IPS DF 4.7 (cell line): ENCODE results near the gene ZNHIT3.

Experiments used
- DNase-seq: peaks from one replicate; pipeline ENCODE4 v3.0.0-alpha.2; 2013; ENCODE audit warnings: low spot score; ENCODE audit errors: extremely low read depth

The ZNHIT3 gene

DNA sequence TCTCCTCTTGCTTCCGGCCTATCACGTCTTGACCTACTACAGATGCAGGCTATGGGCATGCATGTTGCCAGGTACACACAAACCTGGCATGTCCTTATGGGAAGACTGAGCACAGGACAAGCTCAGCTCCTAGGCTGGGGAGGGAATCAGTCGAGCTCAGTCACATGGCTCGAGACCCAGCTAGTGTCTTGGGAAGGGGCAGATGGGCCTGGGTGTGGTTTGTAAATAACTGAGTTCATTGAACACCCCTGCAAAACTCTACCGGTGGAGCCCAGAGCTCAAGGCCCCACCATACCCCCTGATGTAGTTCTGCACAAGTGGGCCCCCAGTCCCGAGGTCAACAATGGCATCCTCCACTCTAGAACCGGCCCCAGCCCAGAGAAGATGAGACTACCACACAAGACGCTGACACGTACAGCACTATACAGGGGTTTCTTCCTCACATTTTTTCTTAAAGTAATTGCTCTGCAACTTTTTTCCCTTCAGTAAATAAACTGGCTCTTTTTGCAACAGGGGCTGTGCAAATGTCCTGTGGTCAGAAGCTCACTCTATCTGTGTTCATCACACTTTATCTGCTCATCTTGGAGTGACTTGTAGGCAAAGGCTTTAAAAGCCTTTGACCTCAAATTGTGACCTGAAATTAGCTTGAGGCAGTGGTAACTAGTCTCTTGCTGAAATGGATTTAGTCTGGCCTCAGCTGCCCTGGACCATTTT lies 22.9 kb downstream of the ZNHIT3 start:
- DNase-seq: no peak

DNA sequence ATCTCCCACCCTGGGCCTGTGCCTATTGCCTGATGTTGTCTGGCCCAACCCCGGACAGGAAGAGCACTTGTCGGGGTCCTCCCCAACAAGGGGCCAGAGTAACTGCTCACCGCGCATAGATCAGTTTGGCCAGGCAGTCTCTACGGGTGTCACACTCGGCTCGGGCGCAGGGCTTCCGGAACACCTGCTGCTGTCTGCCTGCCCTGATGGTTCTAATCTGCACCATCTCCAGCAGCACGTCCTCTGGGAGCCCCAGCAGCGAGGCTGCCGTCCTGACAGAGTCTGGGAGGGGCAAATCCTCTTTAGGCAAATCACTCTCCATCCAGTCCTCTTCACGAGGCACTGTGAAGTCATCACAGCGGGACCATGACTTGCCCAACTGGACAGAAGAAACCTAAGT lies 24.2 kb downstream of the ZNHIT3 start:
- no peak for DNase-seq

DNA sequence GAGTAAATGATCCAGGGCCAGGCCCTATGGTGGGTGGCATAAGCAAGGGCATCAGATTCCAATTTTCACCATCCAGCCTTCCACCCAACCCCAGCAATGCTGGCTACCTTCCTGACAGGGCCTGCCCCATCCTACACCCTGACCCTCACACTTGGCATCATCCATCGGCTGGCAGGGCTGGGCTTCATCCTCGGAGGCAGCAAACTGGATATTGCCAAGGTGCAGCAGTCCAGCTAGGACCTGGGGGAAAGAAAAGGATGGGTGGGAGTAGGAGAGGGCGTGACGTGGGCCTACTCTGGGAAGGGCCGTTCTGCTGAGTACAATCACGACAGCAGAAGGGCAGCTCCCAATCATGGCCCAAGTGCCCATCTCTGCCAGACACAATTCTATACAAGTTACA lies 24.7 kb downstream of the ZNHIT3 start:
- no peak for DNase-seq

DNA sequence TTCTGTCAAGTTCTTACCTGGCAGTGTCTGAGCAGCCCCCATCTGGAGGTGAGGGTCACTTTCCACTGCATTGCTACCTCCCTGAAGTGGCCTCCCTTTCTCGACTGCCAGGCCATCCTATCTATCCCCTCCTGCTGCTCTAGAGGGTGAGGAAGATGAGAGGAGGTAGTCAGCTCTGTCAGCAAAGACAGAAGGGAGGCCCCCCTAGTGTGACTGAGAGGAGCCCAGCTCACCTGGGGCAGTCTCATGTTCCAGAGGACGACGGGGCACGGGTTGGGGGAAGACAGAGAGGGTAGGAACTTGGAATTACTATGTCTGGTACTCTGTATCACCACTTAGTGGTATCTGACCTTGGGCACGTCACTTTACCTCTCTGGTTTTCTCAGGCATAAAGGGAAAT lies 26.2 kb downstream of the ZNHIT3 start:
- DNase-seq: no peak

DNA sequence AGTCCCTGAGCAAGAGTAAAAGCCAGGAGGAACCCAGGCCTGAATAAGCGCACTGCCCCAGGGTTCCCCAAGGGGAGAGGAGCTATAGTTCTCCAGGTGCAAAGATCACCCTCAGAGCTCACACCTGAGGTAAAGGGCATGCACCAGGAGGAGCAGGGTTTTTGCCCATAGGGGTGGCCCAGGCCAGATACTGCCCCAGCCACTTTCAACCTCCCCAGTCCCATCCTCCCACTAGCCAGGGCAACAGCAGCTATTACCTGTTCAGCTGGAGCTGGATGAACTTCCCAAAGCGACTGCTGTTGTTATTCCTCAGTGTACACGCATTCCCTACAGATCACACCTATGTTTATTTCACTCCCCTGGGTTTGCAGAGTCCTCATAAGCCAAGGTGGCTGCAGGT lies 28.4 kb downstream of the ZNHIT3 start:
- no peak for DNase-seq

DNA sequence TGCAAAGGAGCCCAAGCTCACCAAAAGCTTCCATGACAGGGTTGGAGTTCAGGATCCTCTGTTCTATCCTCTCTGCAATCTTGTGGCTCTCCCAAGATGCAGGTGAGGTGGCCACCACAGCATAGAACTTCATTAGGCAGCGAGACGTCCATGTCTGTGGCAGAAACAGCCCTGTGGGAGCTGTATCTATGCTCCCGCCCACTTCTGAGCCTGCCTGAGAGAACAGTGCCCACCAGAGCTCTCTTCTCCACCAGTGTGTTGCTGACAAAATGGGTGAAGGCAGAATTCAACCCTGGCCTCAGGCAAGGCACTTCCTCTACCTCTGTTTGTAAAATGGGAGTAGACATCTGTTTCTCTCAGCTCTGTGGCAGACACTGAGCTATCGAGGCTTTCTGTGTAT lies 29.4 kb downstream of the ZNHIT3 start:
- DNase-seq: no peak

DNA sequence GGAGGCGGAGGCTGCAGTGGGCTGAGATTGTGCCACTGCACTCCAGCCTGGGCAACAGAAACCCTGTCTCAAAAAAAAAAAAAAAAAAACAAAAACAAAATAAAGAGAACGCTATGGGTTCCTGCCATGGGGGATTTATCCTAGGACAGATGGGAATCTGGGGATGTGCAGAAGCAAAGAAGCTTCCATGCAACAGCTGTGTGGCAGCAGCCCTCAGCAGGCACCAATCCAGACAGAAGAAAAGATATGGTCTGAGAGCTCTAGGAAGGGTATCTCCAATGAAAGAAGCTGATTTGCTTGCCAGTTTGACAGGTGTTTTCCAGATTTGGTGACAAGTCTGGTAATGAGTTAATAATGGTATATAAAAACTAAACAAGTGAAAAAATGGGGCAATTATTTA lies 36.6 kb downstream of the ZNHIT3 start:
- no peak for DNase-seq

DNA sequence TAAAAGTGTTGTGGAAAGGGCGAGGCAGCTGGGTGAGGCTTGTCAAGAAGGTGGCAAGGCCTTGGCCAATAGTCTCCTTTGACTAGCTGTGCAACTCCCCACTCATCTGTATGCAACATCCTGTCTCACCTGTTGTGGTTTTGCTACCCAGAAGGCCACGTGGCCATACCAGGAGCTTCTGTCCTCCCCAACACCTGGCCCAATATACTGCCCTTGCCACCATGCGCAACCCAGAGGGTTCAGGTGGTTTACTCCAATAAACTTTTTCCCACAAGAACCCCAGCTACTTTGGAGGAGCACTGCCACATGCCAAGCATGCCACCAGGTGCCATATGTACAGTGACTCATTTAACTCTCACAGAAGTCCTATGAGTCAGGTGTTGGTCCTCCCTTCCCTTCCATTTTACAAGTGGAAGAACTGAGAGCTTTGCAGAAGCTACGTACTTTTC lies 38.0 kb downstream of the ZNHIT3 start:
- DNase-seq: no peak

DNA sequence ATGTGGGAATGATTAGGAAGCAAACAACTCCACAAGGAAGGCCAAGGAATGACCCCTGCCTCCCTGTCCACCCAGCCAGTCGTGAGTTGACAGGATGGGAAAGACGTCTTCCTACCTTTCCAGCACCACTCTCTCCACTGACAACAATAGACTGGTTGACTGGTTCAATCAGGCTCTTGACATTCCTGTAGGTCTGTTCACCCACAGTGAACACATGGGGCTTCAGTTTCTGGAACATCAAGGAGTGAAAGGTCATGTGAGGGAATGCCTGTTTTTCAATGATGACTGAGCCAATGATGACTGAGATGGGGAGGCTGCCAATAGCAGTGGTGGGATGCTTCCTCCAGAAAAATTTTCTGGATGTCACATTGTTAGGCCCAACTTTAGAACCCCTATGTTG lies 38.6 kb downstream of the ZNHIT3 start:
- no peak for DNase-seq

DNA sequence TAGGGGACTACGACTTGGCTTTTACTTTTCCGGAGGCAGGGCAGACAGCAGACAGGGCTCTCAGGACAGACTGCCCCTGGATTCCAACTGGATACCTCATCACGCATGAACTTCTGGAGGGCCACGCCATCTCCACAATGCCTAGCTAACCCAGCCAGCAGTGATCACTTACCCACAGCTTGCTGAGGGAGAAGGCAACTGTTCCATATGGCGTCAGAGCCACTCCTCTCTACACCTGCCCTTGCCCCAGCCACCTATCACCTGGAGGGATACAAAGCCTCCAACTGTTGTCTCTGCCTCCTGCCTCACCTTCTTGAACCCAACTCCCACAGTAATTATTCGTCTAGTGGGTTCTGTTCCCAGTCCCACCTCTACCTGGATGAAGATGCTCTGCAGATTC lies 39.4 kb downstream of the ZNHIT3 start:
- no peak for DNase-seq

DNA sequence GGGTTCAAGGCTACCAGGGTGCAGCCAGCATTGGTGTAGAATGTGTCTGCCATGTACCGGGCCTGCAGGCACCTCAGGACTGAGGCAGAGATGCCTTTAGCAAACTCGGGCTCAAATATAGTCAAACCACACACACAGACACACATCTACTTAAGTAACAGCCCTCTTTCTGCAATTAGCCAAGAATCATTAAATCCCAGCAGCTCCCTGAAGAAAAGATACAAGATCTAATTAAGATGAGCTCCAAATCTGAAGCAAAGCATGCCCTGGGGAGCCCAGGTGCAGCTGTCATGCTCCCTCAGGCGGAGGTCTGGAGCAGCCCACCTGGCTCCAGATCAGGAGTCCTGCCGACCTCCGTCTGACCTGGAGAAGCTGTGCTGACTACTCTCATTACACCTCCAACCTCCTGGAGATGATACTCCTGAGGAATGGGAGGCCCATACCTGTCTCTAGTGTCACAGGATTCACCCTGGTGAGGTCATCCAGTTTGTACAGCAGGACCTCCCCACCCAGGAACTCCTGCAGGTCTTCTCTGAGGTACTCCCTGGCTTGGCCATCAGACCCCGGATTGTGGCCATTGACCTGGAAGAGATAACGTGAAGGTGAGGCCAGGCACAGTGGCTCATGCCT lies 41.3 kb downstream of the ZNHIT3 start:
- DNase-seq: no peak

DNA sequence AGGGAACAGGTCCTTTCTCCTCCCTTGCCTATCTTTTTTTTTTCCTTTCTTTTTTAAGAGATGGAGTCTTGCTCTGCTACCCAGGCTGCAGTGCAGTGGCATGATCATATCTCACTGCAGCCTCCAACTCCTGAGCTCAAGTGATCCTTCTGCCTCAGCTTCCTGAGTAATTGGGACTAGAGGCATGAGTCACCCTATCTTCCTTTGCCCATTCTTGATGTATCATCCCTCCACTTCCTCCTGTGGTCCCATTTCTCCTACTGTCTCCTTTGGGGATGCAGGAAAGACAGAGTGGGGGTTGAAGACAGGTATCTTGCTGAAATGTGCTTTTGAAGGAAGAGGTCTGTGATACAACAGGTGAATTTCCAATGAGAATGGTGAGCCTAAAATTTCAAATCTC lies 42.6 kb downstream of the ZNHIT3 start:
- DNase-seq: no peak

DNA sequence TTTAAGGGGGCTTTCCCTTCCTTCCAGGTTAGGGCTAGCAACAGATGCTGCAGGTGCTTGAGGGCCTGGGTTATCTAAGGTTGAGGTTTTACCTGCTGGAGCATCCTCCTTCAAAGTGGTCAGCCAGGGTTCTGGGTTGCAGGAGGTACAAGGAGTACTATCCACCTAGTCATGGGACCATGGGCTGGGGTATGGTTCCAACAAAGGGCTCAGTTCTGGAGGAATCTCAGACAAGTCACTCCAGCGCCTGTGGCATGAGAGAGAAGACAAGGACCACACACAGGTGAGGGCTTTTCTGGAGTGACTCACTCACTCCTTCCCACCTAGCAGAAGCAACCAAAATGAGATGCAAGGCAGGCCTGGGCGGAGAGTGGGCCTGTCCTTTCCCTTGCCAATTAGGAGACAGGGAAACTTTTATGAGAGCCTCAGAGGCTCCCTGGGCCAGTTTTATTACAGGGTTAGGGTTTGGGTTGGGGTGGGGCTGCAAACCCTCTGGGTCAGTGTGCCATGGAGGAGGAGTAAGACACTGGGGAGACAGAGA lies 46.0 kb downstream of the ZNHIT3 start:
- no peak for DNase-seq

DNA sequence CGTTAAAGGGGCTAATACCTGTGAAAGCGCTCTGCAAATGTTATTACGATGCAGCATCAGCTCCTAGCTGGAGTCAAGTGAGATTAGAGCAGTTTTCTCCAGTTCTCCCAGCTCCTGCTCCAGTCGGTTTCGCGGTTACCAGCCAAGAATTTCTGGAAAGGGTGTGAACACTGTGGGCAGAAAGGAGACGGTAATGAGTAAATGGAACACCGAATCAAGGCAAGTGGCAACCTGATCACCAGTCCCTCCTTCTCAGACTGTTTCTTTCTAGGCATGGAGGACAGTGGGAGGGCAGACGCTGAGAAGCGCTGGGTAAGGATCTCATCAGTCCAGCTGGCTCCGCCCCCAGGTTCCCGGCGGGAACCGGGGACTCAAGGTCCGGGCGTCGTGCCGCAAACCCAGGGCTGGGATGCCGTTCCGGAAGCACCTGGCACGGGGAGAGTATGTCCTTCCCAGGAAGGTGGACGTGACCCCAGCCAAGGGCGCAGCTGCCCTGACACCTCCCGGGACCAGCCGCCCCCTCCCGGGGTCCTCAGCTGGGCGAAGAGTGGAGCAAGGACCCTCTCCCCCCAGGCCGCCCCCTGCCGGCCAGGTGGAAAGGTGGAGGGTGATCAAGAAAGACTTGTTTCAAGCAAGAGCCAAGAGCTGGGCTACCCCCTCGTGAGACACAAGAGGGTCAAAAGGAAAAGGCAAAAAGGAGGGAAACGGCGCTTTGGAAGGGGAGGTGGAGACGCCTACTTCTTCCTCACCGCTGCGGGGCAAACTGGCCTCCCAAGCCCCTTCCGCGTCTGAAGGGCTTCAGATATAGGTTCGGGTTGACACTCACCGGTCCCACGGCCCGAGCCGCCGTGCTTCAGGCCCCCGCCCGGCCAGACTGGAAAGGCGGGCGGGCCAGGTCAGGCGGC lies 47.7 kb downstream of the ZNHIT3 start:
- DNase-seq: no peak

DNA sequence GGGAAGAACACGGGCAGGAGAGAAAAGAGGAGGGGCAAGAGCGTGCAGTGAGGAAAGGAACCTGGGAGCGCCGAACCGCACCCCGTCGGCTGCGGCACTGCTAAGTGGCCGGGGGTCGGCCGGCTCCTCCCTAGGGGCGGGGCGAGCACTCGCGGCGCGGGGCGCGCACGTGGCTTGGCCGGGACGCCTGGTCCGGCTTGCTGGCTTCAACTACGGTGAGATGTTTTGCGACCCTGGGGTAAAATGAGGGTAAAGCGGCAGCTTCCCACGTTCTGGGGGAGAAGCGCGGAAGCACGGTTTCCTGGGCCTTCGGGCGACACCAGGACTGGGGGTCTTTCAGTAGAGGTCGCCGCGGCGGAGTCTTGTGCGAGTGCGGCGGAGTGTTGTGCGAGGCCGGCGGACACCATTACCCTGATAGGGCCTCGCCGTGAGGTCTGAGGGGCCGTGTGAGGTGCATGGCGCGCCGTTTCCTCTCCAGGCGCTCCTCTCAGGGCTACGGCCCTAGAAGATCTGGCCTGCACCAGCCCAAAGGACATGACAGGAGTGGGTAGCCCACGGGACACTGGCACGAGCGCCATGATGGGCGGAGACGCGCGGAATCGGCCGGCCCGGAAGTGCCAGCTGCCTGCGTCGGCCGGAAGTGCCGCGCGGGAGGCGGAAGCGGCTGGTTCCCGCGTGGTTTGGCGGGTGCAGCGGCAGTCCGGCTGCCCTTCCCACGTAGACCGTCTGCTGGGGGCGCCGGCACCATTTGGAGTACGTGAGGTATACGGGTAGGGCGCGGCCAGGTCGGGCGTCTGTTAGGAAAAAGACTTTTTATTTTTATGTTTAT lies 48.6 kb downstream of the ZNHIT3 start, which contains the start of the genes MYO19 and PIGW:
Gene MYO19, minus strand, starts transcription at position 29 of the 829 bp plus-strand sequence. CDS start 2,330 bp downstream, outside the sequence.
Gene PIGW, plus strand, starts transcription at position 148 of the 829 bp plus-strand sequence. CDS start 2,115 bp downstream, outside the sequence.
- no peak for DNase-seq

DNA sequence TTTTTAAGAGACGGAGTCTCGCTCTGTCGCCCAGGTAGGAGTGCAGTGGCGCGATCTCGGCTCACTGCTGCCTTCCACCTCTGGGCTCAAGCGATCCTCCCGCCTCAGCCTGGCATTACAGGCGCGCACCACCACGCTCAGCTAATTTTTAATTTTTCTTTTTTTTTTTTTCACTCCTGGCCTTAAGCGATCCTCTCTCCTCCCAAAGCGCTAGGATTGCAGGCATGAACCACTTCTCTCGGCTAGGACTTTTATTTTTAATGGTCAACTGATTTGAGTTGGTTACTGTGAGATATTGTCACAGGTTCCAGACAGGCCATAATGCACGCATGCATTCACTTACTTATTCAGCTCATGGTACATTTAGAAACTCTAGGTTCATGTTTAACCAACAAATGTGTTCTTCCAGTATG lies 49.2 kb downstream of the ZNHIT3 start:
- DNase-seq: no peak

DNA sequence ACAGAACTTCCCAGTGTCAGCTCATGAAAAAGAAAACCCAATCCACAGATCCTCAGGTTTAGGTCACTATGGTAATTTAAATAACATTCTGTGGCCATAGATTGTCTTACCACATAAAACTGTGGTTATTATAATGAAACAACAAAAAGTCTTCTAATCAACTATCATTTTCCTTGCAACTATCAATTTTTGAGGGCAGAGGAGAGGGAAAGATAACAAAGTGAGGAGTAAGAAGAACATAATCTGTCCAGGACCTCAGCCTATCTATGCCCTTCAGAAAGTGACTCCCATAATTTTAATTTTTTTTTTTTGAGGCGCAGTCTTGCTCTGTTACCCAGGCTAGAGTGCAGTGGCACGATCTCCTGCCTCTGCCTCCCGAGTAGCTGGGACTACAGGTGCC lies 54.2 kb downstream of the ZNHIT3 start:
- no peak for DNase-seq

DNA sequence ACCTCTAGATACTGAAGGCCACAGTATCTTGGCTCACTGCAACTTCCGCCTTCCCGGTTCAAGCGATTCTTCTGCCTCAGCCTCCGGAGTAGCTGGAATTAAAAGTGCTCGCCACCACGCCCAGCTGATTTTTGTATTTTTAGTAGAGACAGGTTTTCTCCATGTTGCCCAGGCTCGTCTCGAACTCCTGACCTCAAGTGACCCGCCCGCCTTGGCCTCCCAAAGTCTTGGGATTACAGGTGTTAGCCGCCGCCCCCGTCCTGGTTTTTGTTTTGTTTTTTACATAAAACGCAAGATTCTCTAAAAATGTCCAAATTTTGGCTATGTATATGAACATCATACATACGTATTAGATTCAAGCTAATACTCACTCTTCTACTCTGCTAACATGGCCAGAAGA lies 56.3 kb downstream of the ZNHIT3 start:
- no peak for DNase-seq

DNA sequence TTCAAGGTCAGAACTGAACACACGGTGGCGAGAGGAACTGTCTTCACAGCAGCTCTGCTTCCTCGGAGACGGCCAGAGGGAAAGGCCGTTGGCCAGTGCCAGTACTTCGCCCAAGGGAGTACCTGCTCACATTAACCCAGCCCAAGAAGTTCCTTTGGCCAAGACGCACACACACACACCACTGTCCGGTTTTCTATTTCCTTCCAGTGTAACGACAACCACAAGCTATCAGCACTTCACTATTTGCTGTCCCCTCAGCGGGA lies 57.5 kb downstream of the ZNHIT3 start:
- no peak for DNase-seq

DNA sequence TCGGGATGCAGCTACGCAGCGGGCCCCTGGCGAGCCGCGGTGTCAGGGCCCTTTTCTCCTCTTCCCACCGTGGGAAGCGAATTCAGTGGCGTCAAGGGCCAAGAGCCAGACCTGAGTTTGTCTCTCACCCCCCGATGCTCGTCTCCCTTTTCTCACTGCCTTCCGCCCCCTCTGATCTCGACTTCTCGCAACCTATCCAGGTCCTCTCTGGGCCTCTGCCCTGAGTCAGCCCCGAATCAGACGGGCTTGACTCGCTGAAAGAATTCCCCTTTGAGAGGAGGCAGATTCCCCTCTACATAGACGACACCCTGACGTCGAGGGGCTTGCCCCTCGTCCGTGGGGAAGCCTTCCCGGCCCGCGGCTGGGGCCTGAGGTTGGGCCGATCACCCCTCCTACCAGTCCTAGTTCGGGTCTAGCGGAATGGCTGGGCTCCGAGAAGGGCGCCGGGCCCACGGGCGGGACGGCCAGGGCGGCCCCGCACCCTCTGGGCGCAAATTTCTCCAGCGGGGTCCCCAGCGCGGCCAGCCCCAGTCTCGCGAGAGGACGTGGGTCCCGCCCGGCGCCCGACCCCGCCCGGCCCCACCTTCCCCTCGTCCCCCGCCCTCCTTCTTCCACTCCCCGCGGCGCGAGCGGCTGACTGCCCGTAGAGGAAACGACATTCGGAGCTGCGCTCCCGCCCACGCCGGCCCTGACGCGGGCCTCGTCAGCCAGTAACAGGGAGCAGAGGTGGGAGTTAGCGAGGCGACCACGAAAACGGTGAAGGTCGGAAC lies 58.0 kb downstream of the ZNHIT3 start, which contains the start of gene GGNBP2:
Gene GGNBP2, plus strand, starts transcription at position 613 of the 770 bp plus-strand sequence. CDS start 806 bp downstream, outside the sequence.
- DNase-seq: no peak
